Erythroblast (primary cell): ENCODE data around the gene TNFRSF21.

Experiments used
- GATA1 ChIP-seq: IDR thresholded peaks from 2 replicates; pipeline ENCODE4 v1.6.1; 2011; ENCODE audit warnings: low read depth, mild to moderate bottlenecking, control low read depth, low read length, moderate library complexity
- POLR2A ChIP-seq: IDR thresholded peaks from 2 replicates; pipeline ENCODE4 v1.6.1; 2011; ENCODE audit warnings: mild to moderate bottlenecking, low read length

DNA sequence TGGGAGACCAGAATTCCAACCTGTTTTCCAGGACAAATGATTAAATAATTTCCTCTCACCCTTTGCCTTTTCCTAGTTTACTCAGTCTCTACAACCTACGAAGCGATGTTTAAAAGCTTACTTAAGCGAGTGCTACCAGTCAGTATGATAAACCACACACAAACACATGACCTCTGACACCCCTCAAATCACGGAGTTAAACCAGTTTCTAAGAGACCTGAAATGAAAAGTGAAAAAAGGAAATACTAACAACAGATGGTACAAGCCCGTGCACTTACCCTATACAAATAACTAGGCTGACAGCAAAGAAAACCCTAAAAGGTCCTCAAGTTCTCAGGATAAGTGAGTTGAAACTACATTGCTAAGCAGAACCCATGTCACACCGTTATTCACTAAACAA lies 7.7 kb downstream of the TNFRSF21 start:
- TF ChIP-seq POLR2A (no peak), GATA1 (no peak)
